Measurements from ENCODE around the gene RSF1.
"Not testable (repeated sequence)": the region's sequence is repeated elsewhere in the genome, so short reads cannot be mapped to it uniquely, and the experiment has no call there.

GRCh38 chr11:77857906-77858457 is 37.5 kb upstream of the RSF1 start:
- TF ChIP-seq CTCF (conservative IDR thresholded peaks at IDR 0.05 in 1 of 2, IDR thresholded peaks at IDR 0.05 in 1 of 2; ENCODE audit: extremely low read depth in 1 of 2, insufficient read depth in 1 of 2, low read depth in 1 of 2, low read length in 2 of 2); EZH2 (IDR thresholded peaks at IDR 0.05; ENCODE audit: borderline replicate concordance, low read length): not testable (repeated sequence)

Data from mammary epithelial cell (primary cell).